Measurements from ENCODE around the gene DEXI. TPM values are rescaled to one million over a fixed set of nuclear protein-coding genes. Genes with fewer than 3 reads are reported as not detected.

DEXI gene
- total RNA-seq: 10 to 100 TPM; 20.7 to 36.3 TPM

GRCh38 chr16:10942352-10943063 is at the start of gene DEXI:
TSS of gene DEXI (minus strand) at chr16:10942468. CDS start at chr16:10942005, 463 bp downstream.
- peaks cover 69 to 70% of the 10 kb centered on the region in 2 donors for H3K4me1 Mint-ChIP-seq (ENCODE audit: low read depth in 2 of 2)
- ATAC-seq: peak; percentile 88 to 93
- peaks cover 5% of the 10 kb centered on the region for H3K36me3 Mint-ChIP-seq
- H3K4me3 Mint-ChIP-seq: peak within 1 kb of the TSS; percentile 93
- no peaks in the 10 kb centered on the region for H3K9me3 Mint-ChIP-seq
- peak; percentile 97 for DNase-seq (ENCODE audit: low spot score)
- H3K27ac Mint-ChIP-seq: peak within 1 kb of the TSS; percentile 31 to 67
- H3K27me3 Mint-ChIP-seq: no peaks in the 10 kb centered on the region

- ATAC-seq: no peak
- H3K4me3 Mint-ChIP-seq: peak overlapping the region; percentile 79
- no peak for DNase-seq (ENCODE audit: low spot score)
- peaks cover 18% of the 10 kb centered on the region for H3K36me3 Mint-ChIP-seq
- H3K9me3 Mint-ChIP-seq: no peaks in the 10 kb centered on the region
- peak overlapping the region; percentile 89 for H3K27ac Mint-ChIP-seq
- no peaks in the 10 kb centered on the region for H3K27me3 Mint-ChIP-seq
- peaks cover 78 to 80% of the 10 kb centered on the region in 2 donors for H3K4me1 Mint-ChIP-seq (ENCODE audit: low read depth in 2 of 2)
Measured at GRCh38 chr16:10990378-10990777, 48.1 kb upstream of the DEXI start.

GRCh38 chr16:10989559-10989958 is 47.3 kb upstream of the DEXI start:
- Mint-ChIP-seq H3K27me3 (no peaks in the 10 kb centered on the region), H3K4me3 (peak overlapping the region; percentile 74), H3K9me3 (no peaks in the 10 kb centered on the region), H3K4me1 (ENCODE audit: low read depth in 2 of 2) (peaks cover 75 to 76% of the 10 kb centered on the region in 2 donors), H3K36me3 (peaks cover 19% of the 10 kb centered on the region), H3K27ac (peak overlapping the region; percentile 89)
- no peak for DNase-seq (ENCODE audit: low spot score)
- ATAC-seq: no peak

- peak overlapping the region; percentile 74 for H3K4me3 Mint-ChIP-seq
- H3K27me3 Mint-ChIP-seq: no peaks in the 10 kb centered on the region
- H3K27ac Mint-ChIP-seq: peak overlapping the region; percentile 89
- DNase-seq (ENCODE audit: low spot score) (no peak), ATAC-seq (peak; percentile 66)
- no peaks in the 10 kb centered on the region for H3K9me3 Mint-ChIP-seq
- H3K4me1 Mint-ChIP-seq (ENCODE audit: low read depth in 2 of 2): peaks cover 75 to 77% of the 10 kb centered on the region in 2 donors
- peaks cover 20% of the 10 kb centered on the region for H3K36me3 Mint-ChIP-seq
Measured at GRCh38 chr16:10988879-10989278, 46.6 kb upstream of the DEXI start.

- Mint-ChIP-seq H3K27ac (peak overlapping the region; percentile 89), H3K27me3 (no peaks in the 10 kb centered on the region), H3K36me3 (peaks cover 20% of the 10 kb centered on the region), H3K9me3 (no peaks in the 10 kb centered on the region), H3K4me3 (peak overlapping the region; percentile 74), H3K4me1 (ENCODE audit: low read depth in 2 of 2) (peaks cover 78 to 81% of the 10 kb centered on the region in 2 donors)
- ATAC-seq (peak; percentile 90 to 91), DNase-seq (ENCODE audit: low spot score) (peak; percentile 87)
Measured at GRCh38 chr16:10988164-10988803, 46.0 kb upstream of the DEXI start.

GRCh38 chr16:10987361-10988163 is 45.3 kb upstream of the DEXI start:
- DNase-seq (ENCODE audit: low spot score) (no peak), ATAC-seq (peak; percentile 56 to 82)
- Mint-ChIP-seq H3K36me3 (peaks cover 22% of the 10 kb centered on the region), H3K4me3 (peak overlapping the region; percentile 74), H3K4me1 (ENCODE audit: low read depth in 2 of 2) (peaks cover 77 to 81% of the 10 kb centered on the region in 2 donors), H3K27ac (peak overlapping the region; percentile 89), H3K27me3 (no peaks in the 10 kb centered on the region), H3K9me3 (no peaks in the 10 kb centered on the region)

GRCh38 chr16:10984509-10984908 is 42.2 kb upstream of the DEXI start:
- Mint-ChIP-seq H3K36me3 (peaks cover 18% of the 10 kb centered on the region), H3K9me3 (no peaks in the 10 kb centered on the region), H3K4me3 (peak overlapping the region; percentile 53), H3K4me1 (ENCODE audit: low read depth in 2 of 2) (peaks cover 65 to 71% of the 10 kb centered on the region in 2 donors), H3K27ac (peak overlapping the region; percentile 77 to 92), H3K27me3 (no peaks in the 10 kb centered on the region)
- ATAC-seq: no peak
- DNase-seq (ENCODE audit: low spot score): no peak

- no peak for ATAC-seq
Measured at GRCh38 chr16:10983159-10983558, 40.9 kb upstream of the DEXI start.

GRCh38 chr16:10982465-10983150 is 40.3 kb upstream of the DEXI start:
- DNase-seq (ENCODE audit: low spot score) (no peak), ATAC-seq (peak in 1 of 2 donors; percentile 69)
- Mint-ChIP-seq H3K27me3 (no peaks in the 10 kb centered on the region), H3K4me1 (ENCODE audit: low read depth in 2 of 2) (peaks cover 54 to 61% of the 10 kb centered on the region in 2 donors), H3K9me3 (no peaks in the 10 kb centered on the region), H3K36me3 (peaks cover 26% of the 10 kb centered on the region), H3K27ac (peak overlapping the region; percentile 77 to 92), H3K4me3 (peak overlapping the region; percentile 88)

More at GRCh38 chr16:10983159-10983558, 40.9 kb upstream of the DEXI start:
- no peak for DNase-seq (ENCODE audit: low spot score)
- Mint-ChIP-seq H3K4me1 (ENCODE audit: low read depth in 2 of 2) (peaks cover 57 to 61% of the 10 kb centered on the region in 2 donors), H3K27me3 (no peaks in the 10 kb centered on the region), H3K9me3 (no peaks in the 10 kb centered on the region), H3K27ac (peak overlapping the region; percentile 77 to 92), H3K4me3 (peak overlapping the region; percentile 88), H3K36me3 (peaks cover 22% of the 10 kb centered on the region)

GRCh38 chr16:10981697-10982216 is 39.5 kb upstream of the DEXI start:
- no peaks in the 10 kb centered on the region for H3K9me3 Mint-ChIP-seq
- H3K4me3 Mint-ChIP-seq: peak overlapping the region; percentile 88
- peaks cover 29% of the 10 kb centered on the region for H3K36me3 Mint-ChIP-seq
- H3K4me1 Mint-ChIP-seq (ENCODE audit: low read depth in 2 of 2): peaks cover 52 to 55% of the 10 kb centered on the region in 2 donors
- no peaks in the 10 kb centered on the region for H3K27me3 Mint-ChIP-seq
- ATAC-seq (peak; percentile 85 to 88), DNase-seq (ENCODE audit: low spot score) (no peak)
- peak overlapping the region; percentile 77 to 92 for H3K27ac Mint-ChIP-seq

- Mint-ChIP-seq H3K4me1 (ENCODE audit: low read depth in 2 of 2) (peaks cover 44 to 48% of the 10 kb centered on the region in 2 donors), H3K27me3 (no peaks in the 10 kb centered on the region), H3K9me3 (no peaks in the 10 kb centered on the region), H3K27ac (peak overlapping the region in 1 of 2 donors; percentile 64), H3K4me3 (peak overlapping the region; percentile 70), H3K36me3 (peaks cover 29% of the 10 kb centered on the region)
- no peak for ATAC-seq
- DNase-seq (ENCODE audit: low spot score): no peak
Measured at GRCh38 chr16:10980813-10981212, 38.5 kb upstream of the DEXI start.

- no peak for ATAC-seq
Measured at GRCh38 chr16:10979717-10980601, 37.7 kb upstream of the DEXI start.

More at GRCh38 chr16:10979717-10980601, 37.7 kb upstream of the DEXI start:
- H3K4me3 Mint-ChIP-seq: peak overlapping the region; percentile 70
- no peaks in the 10 kb centered on the region for H3K9me3 Mint-ChIP-seq
- DNase-seq (ENCODE audit: low spot score): no peak
- peaks cover 29% of the 10 kb centered on the region for H3K36me3 Mint-ChIP-seq
- H3K4me1 Mint-ChIP-seq (ENCODE audit: low read depth in 2 of 2): peaks cover 44 to 48% of the 10 kb centered on the region in 2 donors
- no peaks in the 10 kb centered on the region for H3K27me3 Mint-ChIP-seq
- peak overlapping the region in 1 of 2 donors; percentile 75 for H3K27ac Mint-ChIP-seq
